Measurements from ENCODE around the gene PLLP.

- no peak for TF ChIP-seq CTCF (conservative IDR thresholded peaks at IDR 0.05; ENCODE audit: low read length)
- TF ChIP-seq EZH2phosphoT487 (IDR thresholded peaks at IDR 0.05; ENCODE audit: borderline replicate concordance) = no peak
These were observed 59.7 kb downstream of the PLLP start for GRCh38 chr16:57224651-57225335.
